Mononuclear cell (primary cell): ENCODE results near the gene HSP90B1. TPM values are rescaled to one million over a fixed set of nuclear protein-coding genes. Genes with fewer than 3 reads are reported as not detected.

Experiments used
- H3K27me3 ChIP-seq: 2 replicates; pipeline ENCODE4 v1.6.0; 2011; ENCODE audit warnings: low read length, control low read depth; ENCODE audit not compliant: insufficient read depth
- H3K4me1 ChIP-seq: 2 replicates; pipeline ENCODE4 v1.5.1; 2011; ENCODE audit warnings: mild to moderate bottlenecking, low read length, control low read depth; ENCODE audit not compliant: insufficient read depth
- H3K4me3 ChIP-seq: 2 replicates; pipeline ENCODE4 v1.5.1; 2011; ENCODE audit warnings: mild to moderate bottlenecking, low read length, moderate library complexity
- H3K9me3 ChIP-seq: 2 replicates; pipeline ENCODE4 v1.5.1; 2011; ENCODE audit warnings: low read depth, mild to moderate bottlenecking, control low read depth, low read length
- total RNA-seq: library from RNA; depleted of rRNA; stranded (reverse); fragments of >200 nt; gene quantifications from one replicate; pipeline ENCODE4 v1.2.3, GENCODE V29; 2012

Gene HSP90B1
- total RNA-seq, 1 donor, result 412 TPM

- no peaks in the 10 kb centered on the region for H3K27me3 ChIP-seq
- H3K4me1 ChIP-seq, result peaks cover 14% of the 10 kb centered on the region
- H3K9me3 ChIP-seq, result no peaks in the 10 kb centered on the region
- H3K4me3 ChIP-seq, result peak overlapping the region; percentile 64
Observed at GRCh38 chr12:103955811-103956508, 25.8 kb downstream of the HSP90B1 start.

DNA sequence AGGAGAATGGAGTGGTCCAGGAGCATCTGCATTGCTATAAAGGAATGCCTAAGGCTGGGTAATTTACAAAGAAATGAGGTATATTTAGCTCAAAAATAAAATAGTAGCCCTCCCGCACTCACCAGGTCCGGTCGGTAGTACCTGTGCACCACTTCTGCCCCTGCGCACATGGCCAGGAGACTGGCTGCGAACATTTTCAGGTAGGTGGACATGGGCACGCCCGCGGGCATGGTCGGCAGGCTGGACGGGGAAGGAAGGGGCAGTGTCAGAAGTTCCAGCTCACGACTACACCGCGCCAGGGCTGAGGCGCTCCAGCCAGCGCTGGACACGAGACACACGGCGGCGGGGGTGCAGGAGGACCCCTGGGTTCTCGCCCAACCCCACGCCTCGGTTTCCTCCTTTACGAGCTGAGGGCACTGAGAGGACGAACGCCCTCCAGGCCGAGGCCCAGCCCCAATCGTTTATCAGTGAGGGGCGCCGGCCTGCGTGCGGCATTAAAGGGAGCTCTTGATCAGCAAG, 26.4 kb downstream of the HSP90B1 start:
- peaks cover 14% of the 10 kb centered on the region for H3K4me1 ChIP-seq
- H3K4me3 ChIP-seq, result peak overlapping the region; percentile 64
- no peaks in the 10 kb centered on the region for H3K27me3 ChIP-seq
- H3K9me3 ChIP-seq, result no peaks in the 10 kb centered on the region

- H3K27me3 ChIP-seq, result no peaks in the 10 kb centered on the region
- no peak overlapping the region for H3K4me3 ChIP-seq
- H3K4me1 ChIP-seq, result peaks cover 14% of the 10 kb centered on the region
Observed at GRCh38 chr12:103957865-103958388, 27.7 kb downstream of the HSP90B1 start.

DNA sequence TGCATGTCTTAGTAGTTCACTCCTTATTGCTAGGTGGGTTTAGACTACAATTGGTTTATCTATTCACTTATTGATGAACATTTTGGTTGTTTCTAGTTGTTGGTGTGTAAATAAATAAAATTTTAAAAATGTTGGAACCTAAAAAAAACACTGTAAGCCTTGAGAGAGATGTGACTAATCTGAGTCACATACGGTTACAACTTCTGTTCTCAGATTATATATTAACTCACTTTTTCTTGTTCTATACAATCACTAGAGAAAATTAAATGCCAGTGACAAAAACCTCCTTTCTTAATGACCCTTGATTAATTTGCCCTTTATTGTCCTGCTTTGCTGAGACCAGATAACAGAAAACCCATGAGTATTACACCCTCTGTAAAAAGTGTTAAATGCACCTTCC, 28.4 kb downstream of the HSP90B1 start:
- Histone ChIP-seq H3K4me3 (no peak overlapping the region), H3K27me3 (no peaks in the 10 kb centered on the region), H3K4me1 (peaks cover 14% of the 10 kb centered on the region), H3K9me3 (no peaks in the 10 kb centered on the region)

More at GRCh38 chr12:103957865-103958388, 27.7 kb downstream of the HSP90B1 start:
- no peaks in the 10 kb centered on the region for H3K9me3 ChIP-seq

DNA sequence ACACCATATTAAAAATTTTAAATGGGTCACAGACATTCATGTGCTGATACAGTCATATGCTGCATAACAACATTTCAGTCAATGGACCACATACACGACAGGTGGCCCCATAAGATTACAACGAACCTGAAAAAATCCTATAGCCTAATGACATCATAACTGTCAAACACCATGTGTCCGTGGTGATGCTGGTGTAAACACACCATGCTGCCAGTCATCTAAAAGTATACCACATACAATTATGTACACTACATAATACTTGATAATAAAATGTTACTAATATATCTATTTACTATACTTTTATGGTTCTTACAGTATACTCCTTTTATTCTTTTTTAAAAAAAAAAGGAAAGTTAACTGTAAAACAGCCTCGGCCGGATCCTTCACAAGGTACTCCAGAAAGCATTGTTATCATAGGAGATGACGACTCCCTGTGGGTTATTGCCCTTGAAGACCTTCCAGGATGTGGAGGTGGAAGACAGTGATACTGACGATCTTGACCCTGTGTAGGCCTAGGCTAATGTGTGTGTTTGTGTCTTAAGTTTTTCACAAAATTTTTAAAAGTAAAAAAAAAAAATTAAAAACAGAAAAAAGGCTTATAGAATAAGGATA, 30.5 kb downstream of the HSP90B1 start:
- Histone ChIP-seq H3K9me3 (no peaks in the 10 kb centered on the region), H3K4me3 (no peak overlapping the region), H3K27me3 (no peaks in the 10 kb centered on the region), H3K4me1 (peaks cover 27% of the 10 kb centered on the region)

- H3K4me1 ChIP-seq, result peaks cover 29% of the 10 kb centered on the region
- no peaks in the 10 kb centered on the region for H3K27me3 ChIP-seq
- no peak overlapping the region for H3K4me3 ChIP-seq
- H3K9me3 ChIP-seq, result no peaks in the 10 kb centered on the region
Observed at GRCh38 chr12:103962493-103962892, 32.3 kb downstream of the HSP90B1 start.

- Histone ChIP-seq H3K4me3 (peak overlapping the region; percentile 70), H3K27me3 (no peaks in the 10 kb centered on the region), H3K9me3 (no peaks in the 10 kb centered on the region), H3K4me1 (peaks cover 42% of the 10 kb centered on the region)
Observed at GRCh38 chr12:103964805-103965204, 34.6 kb downstream of the HSP90B1 start.

- Histone ChIP-seq H3K9me3 (no peaks in the 10 kb centered on the region), H3K4me1 (peaks cover 43% of the 10 kb centered on the region), H3K27me3 (no peaks in the 10 kb centered on the region), H3K4me3 (peak overlapping the region; percentile 70)
Observed at GRCh38 chr12:103965255-103965589, 35.0 kb downstream of the HSP90B1 start.

GRCh38 chr12:103965590-103966504, 35.6 kb downstream of the HSP90B1 start, which contains the start of gene TDG:
TDG (plus strand) TSS chr12:103965872; CDS start chr12:103966038, 166 bp downstream.
- peak within 1 kb of the TSS; percentile 70 for H3K4me3 ChIP-seq

GRCh38 chr12:103966736-103967135, 36.5 kb downstream of the HSP90B1 start:
- Histone ChIP-seq H3K4me1 (peaks cover 46% of the 10 kb centered on the region), H3K9me3 (no peaks in the 10 kb centered on the region), H3K4me3 (peak overlapping the region; percentile 70), H3K27me3 (no peaks in the 10 kb centered on the region)

More at GRCh38 chr12:103965590-103966504, 35.6 kb downstream of the HSP90B1 start, which contains the start of gene TDG:
- H3K4me1 ChIP-seq, result peaks cover 46% of the 10 kb centered on the region
- H3K9me3 ChIP-seq, result no peaks in the 10 kb centered on the region
- H3K27me3 ChIP-seq, result no peaks in the 10 kb centered on the region

DNA sequence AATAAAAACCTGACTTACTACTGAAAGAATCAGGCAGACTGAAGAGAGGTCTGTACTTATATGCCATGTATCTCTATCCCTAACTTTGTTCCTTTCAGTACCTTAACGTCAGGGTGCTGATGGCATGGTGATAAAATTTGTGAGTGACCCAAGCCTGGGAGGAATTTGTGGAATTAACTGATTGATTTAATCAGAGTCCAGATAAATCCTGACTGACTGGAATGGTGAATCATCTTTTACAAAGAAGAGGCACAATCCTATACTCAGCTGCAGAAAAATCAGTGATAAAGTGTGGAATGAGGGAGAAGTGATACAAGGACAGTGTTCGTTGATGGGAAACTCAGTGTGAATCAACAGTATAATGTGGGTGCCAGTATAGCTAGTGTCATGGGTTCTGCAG, 39.2 kb downstream of the HSP90B1 start:
- Histone ChIP-seq H3K27me3 (no peaks in the 10 kb centered on the region), H3K4me1 (peaks cover 40% of the 10 kb centered on the region), H3K4me3 (no peak overlapping the region), H3K9me3 (no peaks in the 10 kb centered on the region)

- H3K4me1 ChIP-seq, result peaks cover 15% of the 10 kb centered on the region
- no peak overlapping the region for H3K4me3 ChIP-seq
- H3K27me3 ChIP-seq, result no peaks in the 10 kb centered on the region
- H3K9me3 ChIP-seq, result no peaks in the 10 kb centered on the region
Observed at GRCh38 chr12:103973909-103974308, 43.7 kb downstream of the HSP90B1 start.

- H3K27me3 ChIP-seq, result no peaks in the 10 kb centered on the region
- no peaks in the 10 kb centered on the region for H3K9me3 ChIP-seq
- no peak overlapping the region for H3K4me3 ChIP-seq
- peaks cover 7% of the 10 kb centered on the region for H3K4me1 ChIP-seq
Observed at GRCh38 chr12:103975368-103975767, 45.2 kb downstream of the HSP90B1 start.

DNA sequence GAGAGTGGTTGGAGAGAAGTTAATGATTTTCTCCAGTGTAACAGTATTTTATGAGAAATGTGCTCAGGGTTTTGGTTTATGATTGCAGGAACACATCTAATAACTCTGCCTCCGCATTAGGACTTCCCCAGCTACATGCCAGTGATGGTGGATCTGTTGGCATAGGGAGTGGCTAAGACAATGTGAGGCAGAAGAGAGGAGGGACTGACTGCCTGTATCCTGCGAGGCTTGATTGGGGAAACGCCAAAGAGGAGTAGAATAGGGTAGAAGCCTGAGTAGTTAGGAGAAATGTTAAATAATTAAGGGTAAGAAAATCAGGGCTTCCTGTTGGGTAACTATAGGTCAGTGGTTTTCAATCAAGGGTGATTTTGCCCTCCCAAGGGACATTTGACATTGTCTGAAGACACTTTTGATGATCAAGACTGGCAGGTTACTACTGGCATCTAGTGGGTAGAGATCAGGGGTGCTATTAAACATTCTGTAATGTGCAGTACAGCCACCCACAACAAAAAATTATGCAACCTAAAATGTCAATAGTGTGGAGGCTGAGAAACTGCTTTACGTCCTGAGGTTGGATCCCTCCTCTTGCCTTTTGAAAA, 48.3 kb downstream of the HSP90B1 start:
- H3K27me3 ChIP-seq, result no peaks in the 10 kb centered on the region
- H3K4me1 ChIP-seq, result peaks cover 5% of the 10 kb centered on the region
- no peak overlapping the region for H3K4me3 ChIP-seq
- H3K9me3 ChIP-seq, result no peaks in the 10 kb centered on the region
